ENCODE data around the gene COL3A1.

COL3A1 gene

DNA sequence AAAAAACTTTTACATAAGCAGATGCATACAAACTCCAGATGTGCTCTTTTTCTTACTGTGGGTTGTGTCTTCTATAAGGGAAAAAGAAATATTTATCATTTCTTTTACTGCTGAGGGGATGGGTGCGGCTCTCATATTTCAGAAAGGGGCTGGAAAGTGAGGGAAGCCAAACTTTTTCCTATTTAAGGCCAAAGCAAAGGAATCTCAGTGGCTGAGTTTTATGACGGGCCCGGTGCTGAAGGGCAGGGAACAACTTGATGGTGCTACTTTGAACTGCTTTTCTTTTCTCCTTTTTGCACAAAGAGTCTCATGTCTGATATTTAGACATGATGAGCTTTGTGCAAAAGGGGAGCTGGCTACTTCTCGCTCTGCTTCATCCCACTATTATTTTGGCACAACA, at the start of gene COL3A1:
Gene COL3A1, plus strand, starts transcription at position 210 of the 400 bp plus-strand sequence. Its CDS starts 117 bp downstream, at position 327.
- Histone ChIP-seq H3K4me3 (ENCODE audit: low read length in 2 of 2) (peak within 1 kb of the TSS; percentile 66 to 70), H3K4me1 (ENCODE audit: control insufficient read depth in 2 of 2, insufficient read depth in 2 of 2, low read length in 2 of 2) (peaks cover 0 to 2% of the 10 kb centered on the region in 2 donors), H3K9me3 (ENCODE audit: control insufficient read depth in 2 of 2, low read length in 2 of 2) (no peaks in the 10 kb centered on the region), H3K9ac (ENCODE audit: low read depth in 1 of 2, low read length in 2 of 2) (peak within 1 kb of the TSS; percentile 5 to 51), H3K36me3 (ENCODE audit: control insufficient read depth in 2 of 2, insufficient read depth in 2 of 2, low read length in 2 of 2) (no peaks in the 10 kb centered on the region), H3K27me3 (ENCODE audit: control insufficient read depth in 2 of 2, insufficient read depth in 2 of 2, low read length in 2 of 2) (no peaks in the 10 kb centered on the region), H3K27ac (ENCODE audit: low read depth in 2 of 2, low read length in 2 of 2) (peak within 1 kb of the TSS; percentile 70 to 77)

- H3K27me3 ChIP-seq (ENCODE audit: control insufficient read depth in 2 of 2, insufficient read depth in 2 of 2, low read length in 2 of 2): no peaks in the 10 kb centered on the region
- H3K9ac ChIP-seq (ENCODE audit: low read depth in 1 of 2, low read length in 2 of 2): no peak overlapping the region
- H3K4me3 ChIP-seq (ENCODE audit: low read length in 2 of 2): no peak overlapping the region
- H3K9me3 ChIP-seq (ENCODE audit: control insufficient read depth in 2 of 2, low read length in 2 of 2): no peaks in the 10 kb centered on the region
- no peak overlapping the region for H3K27ac ChIP-seq (ENCODE audit: low read depth in 2 of 2, low read length in 2 of 2)
- H3K4me1 ChIP-seq (ENCODE audit: control insufficient read depth in 2 of 2, insufficient read depth in 2 of 2, low read length in 2 of 2): no peaks in the 10 kb centered on the region
- H3K36me3 ChIP-seq (ENCODE audit: control insufficient read depth in 2 of 2, insufficient read depth in 2 of 2, low read length in 2 of 2): no peaks in the 10 kb centered on the region
Measured at GRCh38 chr2:188928643-188929042, 45.5 kb upstream of the COL3A1 start.

DNA sequence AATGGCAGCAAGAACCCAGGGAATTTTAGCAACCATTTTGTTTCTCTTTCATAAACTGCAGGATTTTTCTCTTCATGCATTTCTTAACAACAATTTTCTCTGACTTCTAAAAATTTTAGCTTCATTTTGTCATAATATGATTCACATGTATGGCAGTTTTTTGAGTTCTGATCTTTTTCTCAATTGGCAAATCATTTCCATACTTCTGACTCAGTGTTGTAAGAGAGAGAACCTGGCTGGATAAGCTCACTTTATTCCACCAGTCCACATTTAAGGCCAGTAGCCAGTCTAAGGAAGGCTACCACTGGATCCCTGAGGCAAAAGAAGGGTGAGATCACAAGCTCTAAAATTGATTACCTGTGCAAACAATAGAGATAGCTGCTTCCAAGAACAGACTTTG, 42.8 kb upstream of the COL3A1 start:
- Histone ChIP-seq H3K27me3 (ENCODE audit: control insufficient read depth in 2 of 2, insufficient read depth in 2 of 2, low read length in 2 of 2) (no peaks in the 10 kb centered on the region), H3K9ac (ENCODE audit: low read depth in 1 of 2, low read length in 2 of 2) (no peak overlapping the region), H3K27ac (ENCODE audit: low read depth in 2 of 2, low read length in 2 of 2) (no peak overlapping the region), H3K4me1 (ENCODE audit: control insufficient read depth in 2 of 2, insufficient read depth in 2 of 2, low read length in 2 of 2) (no peaks in the 10 kb centered on the region), H3K4me3 (ENCODE audit: low read length in 2 of 2) (no peak overlapping the region), H3K9me3 (ENCODE audit: control insufficient read depth in 2 of 2, low read length in 2 of 2) (no peaks in the 10 kb centered on the region), H3K36me3 (ENCODE audit: control insufficient read depth in 2 of 2, insufficient read depth in 2 of 2, low read length in 2 of 2) (no peaks in the 10 kb centered on the region)

DNA sequence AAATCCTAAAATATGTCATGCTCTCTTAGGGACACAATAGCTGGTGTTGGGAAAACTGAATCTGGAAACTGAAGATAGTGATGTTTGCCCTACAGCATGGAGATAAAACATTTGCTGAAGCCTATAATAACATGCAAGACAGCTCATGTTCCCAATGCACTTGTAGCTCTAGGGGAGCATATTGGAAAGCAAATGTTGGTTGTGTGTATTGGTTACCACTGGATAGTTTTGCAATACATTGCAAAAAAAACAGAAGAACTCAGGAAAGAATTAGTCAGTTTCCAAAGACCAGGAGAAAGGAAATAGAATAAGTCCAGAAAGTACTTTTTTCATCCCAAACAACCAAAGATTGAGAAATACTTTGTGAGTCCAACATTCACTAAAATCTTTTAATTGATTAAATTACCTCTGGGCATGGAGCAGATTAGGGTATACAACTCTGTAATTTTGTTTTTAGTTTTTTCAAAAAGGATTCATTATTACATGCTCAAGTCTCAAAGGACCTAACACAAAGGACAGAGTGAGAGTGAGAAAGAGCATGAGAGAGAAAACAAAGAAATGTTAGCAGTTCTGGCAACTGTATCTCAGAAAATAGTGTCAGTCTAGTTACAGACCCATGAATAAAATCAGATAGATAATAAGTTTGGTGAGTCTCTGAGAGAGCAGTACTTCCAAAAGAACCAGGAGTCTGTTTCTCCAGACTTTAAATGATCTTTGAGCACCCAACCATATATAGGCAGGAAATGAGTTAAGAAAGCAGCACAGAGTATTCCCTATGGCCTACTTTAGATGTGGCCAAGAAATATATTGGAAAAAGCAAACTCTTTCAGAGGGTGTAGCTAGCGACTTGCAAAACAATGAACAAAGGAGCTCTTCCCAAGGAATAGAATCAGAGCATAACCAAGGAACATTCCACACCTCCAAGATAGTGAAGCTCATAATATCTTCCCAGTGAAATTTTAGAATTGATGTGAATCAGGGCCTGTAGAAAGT, 36.6 kb upstream of the COL3A1 start:
- Histone ChIP-seq H3K36me3 (ENCODE audit: control insufficient read depth in 2 of 2, insufficient read depth in 2 of 2, low read length in 2 of 2) (no peaks in the 10 kb centered on the region), H3K9ac (ENCODE audit: low read depth in 1 of 2, low read length in 2 of 2) (no peak overlapping the region), H3K4me1 (ENCODE audit: control insufficient read depth in 2 of 2, insufficient read depth in 2 of 2, low read length in 2 of 2) (no peaks in the 10 kb centered on the region), H3K27ac (ENCODE audit: low read depth in 2 of 2, low read length in 2 of 2) (peak overlapping the region in 1 of 2 donors; percentile 37), H3K4me3 (ENCODE audit: low read length in 2 of 2) (no peak overlapping the region), H3K9me3 (ENCODE audit: control insufficient read depth in 2 of 2, low read length in 2 of 2) (no peaks in the 10 kb centered on the region), H3K27me3 (ENCODE audit: control insufficient read depth in 2 of 2, insufficient read depth in 2 of 2, low read length in 2 of 2) (no peaks in the 10 kb centered on the region)

DNA sequence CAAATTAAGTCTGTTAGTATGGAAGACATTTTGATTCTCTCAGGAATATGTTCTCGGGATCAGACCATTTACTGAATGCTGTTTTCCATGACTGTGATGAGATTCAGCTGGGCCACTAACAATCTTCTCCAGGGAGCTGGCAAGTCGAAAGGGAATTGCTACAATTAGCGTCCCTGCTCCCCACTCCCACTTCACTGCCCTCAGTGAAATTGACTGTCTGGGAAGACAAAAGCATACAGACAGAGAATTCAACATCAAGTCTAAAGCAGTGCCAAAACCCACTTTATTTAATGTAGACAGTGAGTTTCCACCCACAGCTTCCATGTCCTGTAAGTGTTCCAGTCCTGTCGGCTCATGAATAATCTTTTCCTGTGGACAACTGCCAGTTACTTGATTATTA, 34.0 kb upstream of the COL3A1 start:
- Histone ChIP-seq H3K36me3 (ENCODE audit: control insufficient read depth in 2 of 2, insufficient read depth in 2 of 2, low read length in 2 of 2) (no peaks in the 10 kb centered on the region), H3K4me3 (ENCODE audit: low read length in 2 of 2) (no peak overlapping the region), H3K27me3 (ENCODE audit: control insufficient read depth in 2 of 2, insufficient read depth in 2 of 2, low read length in 2 of 2) (no peaks in the 10 kb centered on the region), H3K9me3 (ENCODE audit: control insufficient read depth in 2 of 2, low read length in 2 of 2) (no peaks in the 10 kb centered on the region), H3K4me1 (ENCODE audit: control insufficient read depth in 2 of 2, insufficient read depth in 2 of 2, low read length in 2 of 2) (no peaks in the 10 kb centered on the region), H3K27ac (ENCODE audit: low read depth in 2 of 2, low read length in 2 of 2) (no peak overlapping the region), H3K9ac (ENCODE audit: low read depth in 1 of 2, low read length in 2 of 2) (no peak overlapping the region)

DNA sequence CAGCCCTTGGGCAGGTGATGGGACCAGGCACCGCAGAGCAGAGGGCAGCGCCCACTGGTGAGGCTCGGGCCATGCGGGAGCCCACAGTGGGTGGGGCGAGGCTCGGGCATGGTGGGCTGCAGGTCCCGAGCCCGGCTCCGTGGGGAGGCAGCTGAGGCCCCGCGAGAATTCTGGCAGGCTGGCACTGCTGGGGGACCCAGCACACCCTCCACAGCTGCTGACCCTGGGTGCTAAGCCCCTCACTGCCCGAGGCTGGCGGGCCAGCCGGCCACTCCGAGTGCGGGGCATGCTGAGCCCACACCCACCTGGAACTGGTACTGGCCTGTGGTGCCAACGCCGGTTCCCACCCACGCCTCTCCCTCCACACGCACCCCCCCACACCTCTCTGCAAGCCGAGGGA, 29.7 kb upstream of the COL3A1 start:
- Histone ChIP-seq H3K36me3 (ENCODE audit: control insufficient read depth in 2 of 2, insufficient read depth in 2 of 2, low read length in 2 of 2) (no peaks in the 10 kb centered on the region), H3K27ac (ENCODE audit: low read depth in 2 of 2, low read length in 2 of 2) (no peak overlapping the region), H3K4me3 (ENCODE audit: low read length in 2 of 2) (no peak overlapping the region), H3K9me3 (ENCODE audit: control insufficient read depth in 2 of 2, low read length in 2 of 2) (no peaks in the 10 kb centered on the region), H3K4me1 (ENCODE audit: control insufficient read depth in 2 of 2, insufficient read depth in 2 of 2, low read length in 2 of 2) (no peaks in the 10 kb centered on the region), H3K27me3 (ENCODE audit: control insufficient read depth in 2 of 2, insufficient read depth in 2 of 2, low read length in 2 of 2) (no peaks in the 10 kb centered on the region), H3K9ac (ENCODE audit: low read depth in 1 of 2, low read length in 2 of 2) (no peak overlapping the region)

- no peak overlapping the region for H3K27ac ChIP-seq (ENCODE audit: low read depth in 2 of 2, low read length in 2 of 2)
- H3K36me3 ChIP-seq (ENCODE audit: control insufficient read depth in 2 of 2, insufficient read depth in 2 of 2, low read length in 2 of 2): no peaks in the 10 kb centered on the region
- H3K27me3 ChIP-seq (ENCODE audit: control insufficient read depth in 2 of 2, insufficient read depth in 2 of 2, low read length in 2 of 2): no peaks in the 10 kb centered on the region
- H3K4me1 ChIP-seq (ENCODE audit: control insufficient read depth in 2 of 2, insufficient read depth in 2 of 2, low read length in 2 of 2): no peaks in the 10 kb centered on the region
- H3K9me3 ChIP-seq (ENCODE audit: control insufficient read depth in 2 of 2, low read length in 2 of 2): no peaks in the 10 kb centered on the region
- H3K4me3 ChIP-seq (ENCODE audit: low read length in 2 of 2): no peak overlapping the region
- H3K9ac ChIP-seq (ENCODE audit: low read depth in 1 of 2, low read length in 2 of 2): no peak overlapping the region
Measured at GRCh38 chr2:188949046-188949818, 24.9 kb upstream of the COL3A1 start.

- Histone ChIP-seq H3K36me3 (ENCODE audit: control insufficient read depth in 2 of 2, insufficient read depth in 2 of 2, low read length in 2 of 2) (no peaks in the 10 kb centered on the region), H3K9me3 (ENCODE audit: control insufficient read depth in 2 of 2, low read length in 2 of 2) (no peaks in the 10 kb centered on the region)
Measured at GRCh38 chr2:188952901-188953300, 21.3 kb upstream of the COL3A1 start.

DNA sequence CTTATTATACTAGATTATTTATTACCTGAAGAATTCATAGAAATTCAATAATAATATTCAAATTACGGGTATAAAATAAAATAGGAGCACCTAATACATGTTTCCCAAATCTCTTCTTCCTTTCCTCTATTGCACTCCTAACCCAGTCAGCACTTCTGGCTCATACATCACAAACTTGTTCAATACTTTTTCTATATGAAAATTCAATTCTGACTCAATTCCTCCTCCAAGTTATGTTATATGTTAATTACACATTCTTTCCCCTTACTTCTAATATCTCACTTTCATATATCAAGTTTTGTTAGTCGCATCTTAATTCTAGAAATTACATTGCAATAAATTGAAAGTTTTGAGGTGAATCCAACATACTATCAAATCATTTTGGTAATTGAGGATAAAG, 17.9 kb upstream of the COL3A1 start:
- Histone ChIP-seq H3K9ac (ENCODE audit: low read depth in 1 of 2, low read length in 2 of 2) (no peak overlapping the region), H3K27ac (ENCODE audit: low read depth in 2 of 2, low read length in 2 of 2) (no peak overlapping the region), H3K36me3 (ENCODE audit: control insufficient read depth in 2 of 2, insufficient read depth in 2 of 2, low read length in 2 of 2) (no peaks in the 10 kb centered on the region), H3K4me1 (ENCODE audit: control insufficient read depth in 2 of 2, insufficient read depth in 2 of 2, low read length in 2 of 2) (no peaks in the 10 kb centered on the region), H3K4me3 (ENCODE audit: low read length in 2 of 2) (no peak overlapping the region), H3K9me3 (ENCODE audit: control insufficient read depth in 2 of 2, low read length in 2 of 2) (no peaks in the 10 kb centered on the region), H3K27me3 (ENCODE audit: control insufficient read depth in 2 of 2, insufficient read depth in 2 of 2, low read length in 2 of 2) (no peaks in the 10 kb centered on the region)

More at GRCh38 chr2:188952901-188953300, 21.3 kb upstream of the COL3A1 start:
- Histone ChIP-seq H3K9ac (ENCODE audit: low read depth in 1 of 2, low read length in 2 of 2) (no peak overlapping the region), H3K4me1 (ENCODE audit: control insufficient read depth in 2 of 2, insufficient read depth in 2 of 2, low read length in 2 of 2) (no peaks in the 10 kb centered on the region), H3K4me3 (ENCODE audit: low read length in 2 of 2) (no peak overlapping the region), H3K27me3 (ENCODE audit: control insufficient read depth in 2 of 2, insufficient read depth in 2 of 2, low read length in 2 of 2) (no peaks in the 10 kb centered on the region), H3K27ac (ENCODE audit: low read depth in 2 of 2, low read length in 2 of 2) (no peak overlapping the region)

- Histone ChIP-seq H3K36me3 (ENCODE audit: control insufficient read depth in 2 of 2, insufficient read depth in 2 of 2, low read length in 2 of 2) (no peaks in the 10 kb centered on the region), H3K27ac (ENCODE audit: low read depth in 2 of 2, low read length in 2 of 2) (no peak overlapping the region), H3K4me3 (ENCODE audit: low read length in 2 of 2) (no peak overlapping the region), H3K4me1 (ENCODE audit: control insufficient read depth in 2 of 2, insufficient read depth in 2 of 2, low read length in 2 of 2) (no peaks in the 10 kb centered on the region), H3K27me3 (ENCODE audit: control insufficient read depth in 2 of 2, insufficient read depth in 2 of 2, low read length in 2 of 2) (no peaks in the 10 kb centered on the region), H3K9me3 (ENCODE audit: control insufficient read depth in 2 of 2, low read length in 2 of 2) (no peaks in the 10 kb centered on the region), H3K9ac (ENCODE audit: low read depth in 1 of 2, low read length in 2 of 2) (no peak overlapping the region)
Measured at GRCh38 chr2:188956961-188957360, 17.2 kb upstream of the COL3A1 start.

All from mucosa of rectum (tissue), 2 donors.